PFSK-1 (cell line): ENCODE data around the gene RAE1.

ENCODE experiments used
- FOXP2 ChIP-seq: optimal IDR thresholded peaks from 2 replicates; pipeline ENCODE3; 2011; ENCODE audit warnings: borderline replicate concordance, control low read depth, inconsistent platforms; ENCODE audit not compliant: insufficient read depth; ENCODE audit errors: extremely low read length, extremely low read depth
- POLR2AphosphoS5 ChIP-seq: IDR thresholded peaks from 2 replicates; pipeline ENCODE4 v1.6.1; 2012; ENCODE audit warnings: low read depth, mild to moderate bottlenecking, control low read depth, low read length, moderate library complexity
- SIN3A ChIP-seq: IDR thresholded peaks from 2 replicates; pipeline ENCODE4 v1.6.1; 2012; ENCODE audit warnings: mild to moderate bottlenecking, low read length, moderate library complexity, borderline replicate concordance; ENCODE audit not compliant: insufficient read depth
- TAF1 ChIP-seq: IDR thresholded peaks from 2 replicates; pipeline ENCODE4 v1.6.1; 2012; ENCODE audit warnings: low read length, control low read depth, borderline replicate concordance; ENCODE audit not compliant: insufficient read depth
- TF ChIP-seq, protein P1 (sequence below), 2 experiments: IDR thresholded peaks; 2 replicates each; pipeline versions ENCODE4 v1.6.1 to v1.8.0; 2011 to 2012; ENCODE audit warnings: low read depth in 2 of 2, low read length in 2 of 2, control low read depth in 1 of 2, inconsistent platforms in 1 of 2, mild to moderate bottlenecking in 1 of 2, moderate library complexity in 1 of 2; ENCODE audit not compliant: insufficient read depth in 1 of 2

RAE1 gene

DNA sequence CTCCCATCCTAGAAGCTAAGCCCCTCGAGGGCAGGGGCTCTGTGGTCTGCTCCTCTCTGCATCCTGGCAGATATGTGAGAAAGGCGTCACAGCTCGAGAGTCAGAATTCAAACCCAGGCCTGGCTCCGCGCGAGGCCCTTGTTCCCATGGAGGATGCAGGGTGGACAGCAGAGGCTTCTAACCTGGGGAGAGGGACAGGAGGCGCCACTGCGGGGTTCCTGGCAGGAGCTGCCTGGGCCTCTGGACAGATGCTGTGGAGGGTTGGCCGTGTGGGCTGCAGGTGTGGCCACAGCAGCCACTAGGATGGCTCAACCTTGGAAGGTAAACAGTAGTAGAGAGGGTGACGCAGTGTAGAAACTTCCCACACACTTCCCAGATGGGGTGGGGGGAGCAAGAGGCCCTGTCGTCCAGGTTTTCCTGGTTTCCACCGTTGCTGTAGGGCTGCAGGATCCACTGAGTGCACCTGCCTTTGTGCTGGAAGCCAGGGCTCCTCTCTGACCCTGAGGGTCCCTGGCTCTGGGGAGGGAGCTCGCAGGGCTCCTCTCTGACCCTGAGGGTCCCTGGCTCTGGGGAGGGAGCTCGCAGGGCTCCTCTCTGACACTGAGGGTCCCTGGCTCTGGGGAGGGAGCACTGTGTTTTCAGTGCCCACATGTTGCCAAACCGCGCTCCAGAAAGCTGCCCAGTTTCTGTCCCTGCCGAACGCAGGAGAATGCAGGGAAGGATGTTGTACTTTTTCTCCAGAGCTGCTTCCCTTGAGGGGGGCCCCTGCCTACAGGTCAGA lies 54.4 kb downstream of the RAE1 start:
- no peak for TF ChIP-seq FOXP2
- TF ChIP-seq TAF1: no peak
- TF ChIP-seq, protein P1, sequence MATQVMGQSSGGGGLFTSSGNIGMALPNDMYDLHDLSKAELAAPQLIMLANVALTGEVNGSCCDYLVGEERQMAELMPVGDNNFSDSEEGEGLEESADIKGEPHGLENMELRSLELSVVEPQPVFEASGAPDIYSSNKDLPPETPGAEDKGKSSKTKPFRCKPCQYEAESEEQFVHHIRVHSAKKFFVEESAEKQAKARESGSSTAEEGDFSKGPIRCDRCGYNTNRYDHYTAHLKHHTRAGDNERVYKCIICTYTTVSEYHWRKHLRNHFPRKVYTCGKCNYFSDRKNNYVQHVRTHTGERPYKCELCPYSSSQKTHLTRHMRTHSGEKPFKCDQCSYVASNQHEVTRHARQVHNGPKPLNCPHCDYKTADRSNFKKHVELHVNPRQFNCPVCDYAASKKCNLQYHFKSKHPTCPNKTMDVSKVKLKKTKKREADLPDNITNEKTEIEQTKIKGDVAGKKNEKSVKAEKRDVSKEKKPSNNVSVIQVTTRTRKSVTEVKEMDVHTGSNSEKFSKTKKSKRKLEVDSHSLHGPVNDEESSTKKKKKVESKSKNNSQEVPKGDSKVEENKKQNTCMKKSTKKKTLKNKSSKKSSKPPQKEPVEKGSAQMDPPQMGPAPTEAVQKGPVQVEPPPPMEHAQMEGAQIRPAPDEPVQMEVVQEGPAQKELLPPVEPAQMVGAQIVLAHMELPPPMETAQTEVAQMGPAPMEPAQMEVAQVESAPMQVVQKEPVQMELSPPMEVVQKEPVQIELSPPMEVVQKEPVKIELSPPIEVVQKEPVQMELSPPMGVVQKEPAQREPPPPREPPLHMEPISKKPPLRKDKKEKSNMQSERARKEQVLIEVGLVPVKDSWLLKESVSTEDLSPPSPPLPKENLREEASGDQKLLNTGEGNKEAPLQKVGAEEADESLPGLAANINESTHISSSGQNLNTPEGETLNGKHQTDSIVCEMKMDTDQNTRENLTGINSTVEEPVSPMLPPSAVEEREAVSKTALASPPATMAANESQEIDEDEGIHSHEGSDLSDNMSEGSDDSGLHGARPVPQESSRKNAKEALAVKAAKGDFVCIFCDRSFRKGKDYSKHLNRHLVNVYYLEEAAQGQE (IDR thresholded peaks at IDR 0.05; ENCODE audit: insufficient read depth in 1 of 2, low read depth in 2 of 2, low read length in 2 of 2): no peak
- TF ChIP-seq POLR2AphosphoS5: no peak
- no peak for TF ChIP-seq SIN3A

DNA sequence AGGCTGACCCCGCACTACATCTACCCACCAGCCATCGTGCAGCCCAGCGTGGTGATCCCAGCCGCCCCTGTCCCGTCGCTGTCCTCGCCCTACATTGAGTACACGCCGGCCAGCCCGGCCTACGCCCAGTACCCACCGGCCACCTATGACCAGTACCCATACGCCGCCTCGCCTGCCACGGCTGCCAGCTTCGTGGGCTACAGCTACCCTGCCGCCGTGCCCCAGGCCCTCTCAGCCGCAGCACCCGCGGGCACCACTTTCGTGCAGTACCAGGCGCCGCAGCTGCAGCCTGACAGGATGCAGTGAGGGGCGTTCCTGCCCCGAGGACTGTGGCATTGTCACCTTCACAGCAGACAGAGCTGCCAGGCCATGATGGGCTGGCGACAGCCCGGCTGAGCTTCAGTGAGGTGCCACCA lies 56.5 kb downstream of the RAE1 start:
- TF ChIP-seq SIN3A (no peak), TAF1 (no peak), POLR2AphosphoS5 (no peak), FOXP2 (no peak)
- TF ChIP-seq, protein P1 (IDR thresholded peaks at IDR 0.05; ENCODE audit: insufficient read depth in 1 of 2, low read depth in 2 of 2, low read length in 2 of 2): no peak

DNA sequence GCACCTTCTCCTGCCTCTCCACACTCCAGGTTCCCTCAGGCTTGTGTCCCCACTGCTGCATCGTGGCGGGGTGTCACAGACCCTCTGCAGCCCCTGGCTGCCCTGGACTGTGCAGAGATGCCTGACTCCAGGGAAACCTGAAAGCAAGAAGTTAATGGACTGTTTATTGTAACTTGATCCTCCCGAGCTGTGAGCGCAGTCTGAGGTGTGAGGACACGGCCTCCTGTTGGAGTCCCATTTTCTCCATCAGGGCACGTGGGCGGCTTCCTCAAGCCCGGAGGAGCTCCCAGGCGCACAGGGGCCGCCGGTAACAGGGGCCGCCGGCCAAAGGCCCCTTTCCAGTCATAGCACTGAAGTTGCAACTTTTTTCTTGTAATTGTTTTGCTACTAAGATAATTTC lies 57.1 kb downstream of the RAE1 start:
- TF ChIP-seq, protein P1 (IDR thresholded peaks at IDR 0.05; ENCODE audit: insufficient read depth in 1 of 2, low read depth in 2 of 2, low read length in 2 of 2): no peak
- no peak for TF ChIP-seq POLR2AphosphoS5
- TF ChIP-seq SIN3A: no peak
- no peak for TF ChIP-seq FOXP2
- no peak for TF ChIP-seq TAF1

DNA sequence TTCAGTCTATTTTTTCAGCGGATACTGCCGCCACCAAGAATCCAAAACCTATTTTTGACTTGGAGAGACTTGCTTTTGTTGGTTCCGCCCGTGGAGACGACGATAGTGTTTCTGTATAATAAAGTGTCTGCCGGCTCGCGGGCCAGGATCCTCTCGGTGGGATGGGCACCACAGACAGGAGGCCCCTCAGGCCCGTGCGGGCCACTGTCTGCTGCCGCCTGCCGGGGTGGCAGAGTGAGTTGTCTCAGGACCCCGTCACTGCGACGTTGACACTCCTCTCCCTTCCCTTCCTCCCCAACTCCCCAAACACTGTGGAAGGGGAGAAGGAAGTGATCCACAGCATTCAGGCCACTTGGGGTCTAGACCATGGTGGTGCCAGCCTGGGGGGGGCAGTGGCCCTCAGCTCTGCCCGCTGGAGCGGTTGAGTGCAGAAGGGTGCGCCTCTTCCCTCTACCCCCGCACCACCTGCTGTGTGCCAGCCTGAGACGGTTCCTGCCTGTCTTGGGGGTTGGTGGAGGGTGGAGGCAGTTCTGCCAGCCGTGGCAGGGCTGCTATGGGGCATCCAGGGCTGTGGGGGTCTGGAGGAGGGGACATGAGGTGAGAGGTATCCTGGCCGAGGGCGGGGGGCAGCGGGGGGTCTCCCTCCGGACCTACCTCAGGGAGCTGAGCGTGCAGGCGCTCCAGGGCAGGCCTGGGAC lies 57.6 kb downstream of the RAE1 start:
- TF ChIP-seq FOXP2: no peak
- no peak for TF ChIP-seq TAF1
- no peak for TF ChIP-seq POLR2AphosphoS5

DNA sequence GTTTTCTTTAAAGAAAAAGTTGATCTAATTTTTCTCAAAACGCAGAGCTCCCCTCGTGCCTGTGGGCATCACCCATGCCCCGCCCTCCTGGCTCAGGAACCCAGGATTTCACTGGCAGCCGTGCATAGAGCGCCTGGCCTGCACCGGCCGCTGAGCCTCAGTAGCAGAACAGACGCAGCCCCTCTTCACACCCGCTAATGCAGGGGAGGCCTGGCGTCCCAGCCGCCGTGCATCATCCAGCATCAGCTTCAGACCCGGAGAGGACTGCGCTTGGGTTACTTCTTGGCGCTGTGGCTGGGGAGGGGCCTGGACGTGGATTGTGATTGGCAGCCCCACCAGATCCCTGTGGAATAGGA lies 58.2 kb downstream of the RAE1 start:
- no peak for TF ChIP-seq SIN3A
- TF ChIP-seq, protein P1 (IDR thresholded peaks at IDR 0.05; ENCODE audit: insufficient read depth in 1 of 2, low read depth in 2 of 2, low read length in 2 of 2): no peak
